GM12878 (cell line): ENCODE data around the gene GORASP1.

Experiments
- CBX5 ChIP-seq: sonication (generic); IDR thresholded peaks from 2 replicates; pipeline ENCODE4 v1.6.1; 2016; ENCODE audit warnings: low read depth, moderate library complexity, mild to moderate bottlenecking, inconsistent platforms
- CTCF ChIP-seq, 3 experiments: IDR thresholded peaks in 2 of 3; conservative IDR thresholded peaks in 1 of 3; 2 replicates each; pipeline ENCODE4 v1.5.1; 2011; ENCODE audit warnings: low read depth in 3 of 3, low read length in 3 of 3, mild to moderate bottlenecking in 3 of 3, control low read depth in 2 of 3, moderate library complexity in 2 of 3, inconsistent platforms in 1 of 3, mixed read lengths in 1 of 3; ENCODE audit not compliant: control insufficient read depth in 2 of 3, insufficient read depth in 1 of 3; ENCODE audit errors: extremely low read depth in 1 of 3
- NR2F1 ChIP-seq: fragments of 450-650 bp; conservative IDR thresholded peaks from 2 replicates; pipeline ENCODE4 v1.6.1; 2017; ENCODE audit warnings: mild to moderate bottlenecking
- PAX8 ChIP-seq: fragments of 450-650 bp; IDR thresholded peaks from 2 replicates; pipeline ENCODE4 v1.6.1; 2017; ENCODE audit warnings: mild to moderate bottlenecking, moderate library complexity
- POLR2A ChIP-seq: IDR thresholded peaks from 2 replicates; pipeline ENCODE4 v1.6.1; 2011; ENCODE audit warnings: low read depth, mild to moderate bottlenecking, low read length
- TCF12 ChIP-seq: IDR thresholded peaks from 2 replicates; pipeline ENCODE4 v1.6.1; 2011; ENCODE audit warnings: low read depth, mild to moderate bottlenecking, low read length

- TF ChIP-seq NR2F1 (no peak), CTCF (IDR thresholded peaks at IDR 0.05 in 2 of 3, conservative IDR thresholded peaks at IDR 0.05 in 1 of 3; ENCODE audit: control insufficient read depth in 2 of 3, extremely low read depth in 1 of 3, insufficient read depth in 1 of 3, low read depth in 3 of 3, low read length in 3 of 3) (no peak), TCF12 (no peak), CBX5 (no peak), POLR2A (no peak), PAX8 (no peak)
These were observed 1.8 kb downstream of the GORASP1 start for GRCh38 chr3:39105687-39106063.
